Activated T-cell treated with anti-CD3 and anti-CD28 coated beads, Interleukin-2, amount 50 U/mL, for 72 hours (primary cell): ENCODE measurements around the gene TOPBP1. TPM values are rescaled to one million over a fixed set of nuclear protein-coding genes. Genes with fewer than 3 reads are reported as not detected.
"Not testable (repeated sequence)": the region's sequence is repeated elsewhere in the genome, so short reads cannot be mapped to it uniquely, and the experiment has no call there.

ENCODE experiments used
- ATAC-seq, 2 donors: fragments of 150-1000 bp; cut with Tn5 transposase; replicated peaks in 1 of 2; 2 replicates each; pipeline ENCODE4 v1.10.0; 2021; ENCODE audit warnings: moderate library complexity in 2 of 2, mild to moderate bottlenecking in 1 of 2
- DNase-seq, 2 donors: peaks; one replicate each; pipeline ENCODE4 v3.0.0; 2021 to 2022; ENCODE audit warnings: mixed read lengths in 1 of 2
- H3K27ac Mint-ChIP-seq: one replicate; pipeline ENCODE4 v1.8.0; 2022; ENCODE audit warnings: mild to moderate bottlenecking, moderate library complexity, mixed read lengths
- H3K27me3 Mint-ChIP-seq: one replicate; pipeline ENCODE4 v1.8.0; 2022; ENCODE audit warnings: low read depth, mixed read lengths
- H3K36me3 Mint-ChIP-seq, 2 donors: one replicate each; pipeline ENCODE4 v1.8.0; 2022; ENCODE audit warnings: mixed read lengths in 2 of 2, mild to moderate bottlenecking in 1 of 2; ENCODE audit not compliant: insufficient read depth in 2 of 2
- H3K4me1 Mint-ChIP-seq: one replicate; pipeline ENCODE4 v1.8.0; 2022; ENCODE audit warnings: low read depth, mixed read lengths
- H3K4me3 Mint-ChIP-seq, 2 donors: one replicate each; pipeline ENCODE4 v1.8.0; 2022; ENCODE audit warnings: mild to moderate bottlenecking in 2 of 2, mixed read lengths in 2 of 2, moderate library complexity in 2 of 2
- H3K9me3 Mint-ChIP-seq, 2 donors: one replicate each; pipeline ENCODE4 v1.8.0; 2022; ENCODE audit warnings: mixed read lengths in 2 of 2
- total RNA-seq, 2 donors: library from RNA; stranded (reverse); gene quantifications; one replicate each; pipeline ENCODE4 v1.2.3, GENCODE V29; 2022

The TOPBP1 gene
- total RNA-seq, 2 donors from 2014 or later = 86.3 to 102 TPM

- Mint-ChIP-seq H3K27ac (peak overlapping the region; percentile 19), H3K36me3 (peaks cover 0 to 8% of the 10 kb centered on the region in 2 donors), H3K4me3 (no peak overlapping the region), H3K27me3 (no peaks in the 10 kb centered on the region), H3K4me1 (peaks cover 33% of the 10 kb centered on the region), H3K9me3 (no peaks in the 10 kb centered on the region)
- ATAC-seq (no peak), DNase-seq (no peak)
Observed at GRCh38 chr3:133570139-133570936, 91.4 kb downstream of the TOPBP1 start.

DNA sequence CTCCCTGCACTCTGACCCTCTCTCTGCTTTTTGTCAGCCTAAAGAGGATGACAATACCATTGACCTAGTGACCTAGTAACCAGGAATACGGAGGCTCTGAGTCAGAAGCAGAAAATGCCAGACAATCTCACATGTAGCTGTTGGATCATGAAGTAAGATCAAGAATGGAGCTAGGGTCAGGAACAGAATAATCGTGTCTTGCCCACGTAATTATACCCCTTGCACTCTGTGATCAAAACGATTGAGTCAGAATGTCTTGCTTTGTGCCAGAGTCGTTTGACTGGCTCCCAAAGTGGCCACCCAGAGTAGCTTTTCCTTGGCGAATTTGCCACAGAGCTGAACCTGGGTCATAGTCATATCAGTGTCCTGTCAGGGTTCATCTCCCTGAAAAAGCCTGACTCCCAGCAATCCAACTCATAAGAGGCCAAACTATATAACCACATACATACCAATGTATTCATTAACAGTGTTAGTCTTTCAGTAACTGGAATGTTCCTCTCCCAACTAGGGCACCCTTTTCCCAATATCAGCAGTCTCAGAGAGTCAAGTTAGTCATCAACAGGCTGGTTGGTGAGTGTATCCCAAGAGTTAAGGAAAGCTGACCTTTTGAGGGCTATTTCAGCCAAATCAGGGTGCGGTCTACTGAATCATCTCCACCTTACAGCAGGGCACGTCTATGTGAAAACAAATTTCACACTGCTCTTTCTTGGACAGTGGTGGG lies 93.3 kb downstream of the TOPBP1 start:
- DNase-seq = no peak
- H3K4me3 Mint-ChIP-seq = no peak overlapping the region
- peaks cover 25% of the 10 kb centered on the region for H3K4me1 Mint-ChIP-seq
- H3K9me3 Mint-ChIP-seq = no peaks in the 10 kb centered on the region
- no peak overlapping the region for H3K27ac Mint-ChIP-seq
- no peaks in the 10 kb centered on the region for H3K36me3 Mint-ChIP-seq
- no peak for ATAC-seq
- no peaks in the 10 kb centered on the region for H3K27me3 Mint-ChIP-seq

GRCh38 chr3:133563816-133564215 lies 97.9 kb downstream of the TOPBP1 start:
- Mint-ChIP-seq H3K27me3 (no peaks in the 10 kb centered on the region), H3K36me3 (no peaks in the 10 kb centered on the region), H3K9me3 (no peaks in the 10 kb centered on the region), H3K4me3 (no peak overlapping the region), H3K4me1 (no peaks in the 10 kb centered on the region), H3K27ac (no peak overlapping the region)
- ATAC-seq (no peak), DNase-seq (no peak)

DNA sequence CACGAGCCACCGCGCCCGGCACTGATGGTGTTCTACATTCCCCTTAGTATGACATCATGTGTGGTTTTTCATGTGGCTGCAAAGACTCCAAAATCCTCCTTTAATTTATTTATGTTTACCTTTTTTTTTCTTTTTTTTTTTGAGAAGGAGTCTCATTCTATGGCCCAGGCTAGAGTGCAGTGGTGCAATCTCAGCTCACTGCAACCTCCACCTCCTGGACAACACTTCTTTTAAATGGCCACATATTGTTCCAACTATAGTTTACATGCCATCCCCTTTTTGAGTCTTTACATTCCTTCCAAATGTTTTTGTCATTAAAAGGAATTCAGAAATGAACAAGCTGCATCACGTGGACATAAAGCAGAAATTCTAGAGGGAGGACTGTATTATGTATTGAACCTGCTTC lies 98.6 kb downstream of the TOPBP1 start:
- H3K4me1 Mint-ChIP-seq = no peaks in the 10 kb centered on the region
- H3K4me3 Mint-ChIP-seq = no peak overlapping the region
- H3K36me3 Mint-ChIP-seq = no peaks in the 10 kb centered on the region
- H3K27me3 Mint-ChIP-seq = no peaks in the 10 kb centered on the region
- H3K27ac Mint-ChIP-seq = no peak overlapping the region
- ATAC-seq = no peak
- no peak for DNase-seq
- H3K9me3 Mint-ChIP-seq = no peaks in the 10 kb centered on the region

DNA sequence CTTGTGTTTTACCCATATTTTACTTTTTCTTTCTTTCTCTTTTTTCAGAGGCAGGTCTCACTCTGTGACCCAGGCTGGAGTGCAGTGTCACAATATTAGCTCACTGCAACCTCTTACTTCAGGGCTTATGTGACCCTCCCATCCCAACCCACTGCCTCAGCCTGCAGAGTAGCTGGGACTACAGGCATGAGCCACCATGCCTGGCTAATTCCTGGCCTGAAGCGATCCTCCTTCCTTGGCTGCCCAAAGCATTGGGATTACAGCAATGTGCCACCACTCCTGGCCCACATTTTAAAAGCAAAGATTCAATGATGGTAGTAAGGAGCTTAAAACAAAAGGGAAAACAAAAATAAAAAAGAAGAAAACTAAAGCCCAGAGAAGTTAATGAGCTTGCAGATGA lies 99.4 kb downstream of the TOPBP1 start:
- ATAC-seq = no peak
- Mint-ChIP-seq H3K36me3 (no peaks in the 10 kb centered on the region), H3K4me1 (no peaks in the 10 kb centered on the region), H3K9me3 (no peaks in the 10 kb centered on the region), H3K4me3 (no peak overlapping the region), H3K27ac (no peak overlapping the region), H3K27me3 (no peaks in the 10 kb centered on the region)
- DNase-seq = no peak

- DNase-seq (no peak), ATAC-seq (no peak)
- Mint-ChIP-seq H3K27ac (no peak overlapping the region), H3K4me1 (no peaks in the 10 kb centered on the region), H3K36me3 (no peaks in the 10 kb centered on the region), H3K4me3 (no peak overlapping the region), H3K27me3 (no peaks in the 10 kb centered on the region), H3K9me3 (no peaks in the 10 kb centered on the region)
Observed at GRCh38 chr3:133561679-133562078, 100.1 kb downstream of the TOPBP1 start.

DNA sequence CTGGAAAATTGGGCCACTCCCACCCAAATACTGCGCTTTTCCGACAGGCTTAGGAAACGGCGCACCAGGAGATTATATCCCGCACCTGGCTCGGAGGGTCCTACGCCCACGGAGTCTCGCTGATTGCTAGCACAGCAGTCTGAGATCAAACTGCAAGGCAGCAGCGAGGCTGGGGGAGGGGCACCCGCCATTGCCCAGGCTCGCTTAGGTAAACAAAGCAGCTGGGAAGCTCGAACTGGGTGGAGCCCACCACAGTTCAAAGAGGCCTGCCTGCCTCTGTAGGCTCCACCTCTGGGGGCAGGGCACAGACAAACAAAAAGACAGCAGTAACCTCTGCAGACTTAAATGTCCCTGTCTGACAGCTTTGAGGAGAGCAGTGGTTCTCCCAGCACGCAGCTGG lies 110.2 kb downstream of the TOPBP1 start:
- H3K9me3 Mint-ChIP-seq, H3K27ac Mint-ChIP-seq, DNase-seq, H3K27me3 Mint-ChIP-seq, H3K4me3 Mint-ChIP-seq, H3K36me3 Mint-ChIP-seq, H3K4me1 Mint-ChIP-seq, ATAC-seq: not testable (repeated sequence)

Other genes starting within 250 kb of the TOPBP1 start
- gene CDV3, start 88.3 kb downstream of the TOPBP1 start, total RNA-seq = 100 to 1,000 TPM; 261 to 288 TPM
- 1 to 10 TPM; 1.7 to 1.9 TPM for gene TF, start 84.5 kb upstream of the TOPBP1 start, total RNA-seq
- 100 to 1,000 TPM in 1 of 2 donors, 10 to 100 TPM in 1; 83.2 to 100 TPM for gene SRPRB, start 143.9 kb upstream of the TOPBP1 start, total RNA-seq
- 1 to 10 TPM; 2.6 to 7.2 TPM for gene RAB6B, start 233.9 kb upstream of the TOPBP1 start, total RNA-seq